ENCODE results near the gene MAVS.

The MAVS gene

GRCh38 chr20:3812259-3812681, 34.4 kb upstream of the MAVS start:
- Histone ChIP-seq H3F3A (ENCODE audit: control insufficient read depth, insufficient read depth) (no peaks in the 10 kb centered on the region), H3K9me3 (ENCODE audit: control insufficient read depth, insufficient read depth, low read length) (no peaks in the 10 kb centered on the region), H3K27ac (ENCODE audit: low read depth, low read length) (no peak overlapping the region), H3K4me1 (ENCODE audit: control insufficient read depth, low read length) (peaks cover 11% of the 10 kb centered on the region), H3K79me2 (ENCODE audit: control insufficient read depth, low read length) (no peaks in the 10 kb centered on the region), H3K36me3 (ENCODE audit: control insufficient read depth, low read length) (no peaks in the 10 kb centered on the region), H4K20me1 (ENCODE audit: control insufficient read depth, insufficient read depth, low read depth, low read length) (no peaks in the 10 kb centered on the region), H3K4me3 (ENCODE audit: low read length) (no peak overlapping the region), H3K4me2 (ENCODE audit: low read length) (no peak overlapping the region), H3K27me3 (ENCODE audit: control insufficient read depth, low read length) (no peaks in the 10 kb centered on the region; the same call in 1 of the 2 replicates), H3K9me2 (replicated peaks; ENCODE audit: control insufficient read depth, low read length) (no peaks in the 10 kb centered on the region)
- no peak for TF ChIP-seq EZH2phosphoT487 (IDR thresholded peaks at IDR 0.05; ENCODE audit: borderline replicate concordance, low read length)

- no peak overlapping the region for H3K27ac ChIP-seq (ENCODE audit: low read depth, low read length)
These were observed 33.4 kb upstream of the MAVS start for GRCh38 chr20:3812975-3813847.

GRCh38 chr20:3813848-3814581, 32.6 kb upstream of the MAVS start:
- TF ChIP-seq CTCF (IDR thresholded peaks at IDR 0.05; ENCODE audit: low read depth, low read length, poor library complexity, severe bottlenecking) (no peak), EZH2phosphoT487 (IDR thresholded peaks at IDR 0.05; ENCODE audit: borderline replicate concordance, low read length) (no peak)
- no peak overlapping the region for H3K4me3 ChIP-seq (ENCODE audit: low read length)
- no peaks in the 10 kb centered on the region for H3K79me2 ChIP-seq (ENCODE audit: control insufficient read depth, low read length)
- no peaks in the 10 kb centered on the region for H3K9me2 ChIP-seq (replicated peaks; ENCODE audit: control insufficient read depth, low read length)
- H3K4me2 ChIP-seq (ENCODE audit: low read length) = no peak overlapping the region
- H3K27me3 ChIP-seq (ENCODE audit: control insufficient read depth, low read length) = no peaks in the 10 kb centered on the region; the same call in 1 of the 2 replicates
- peaks cover 18% of the 10 kb centered on the region for H3K4me1 ChIP-seq (ENCODE audit: control insufficient read depth, low read length)
- H3K9me3 ChIP-seq (ENCODE audit: control insufficient read depth, insufficient read depth, low read length) = no peaks in the 10 kb centered on the region
- no peaks in the 10 kb centered on the region for H4K20me1 ChIP-seq (ENCODE audit: control insufficient read depth, insufficient read depth, low read depth, low read length)
- H3K27ac ChIP-seq (ENCODE audit: low read depth, low read length) = no peak overlapping the region
- no peaks in the 10 kb centered on the region for H3K36me3 ChIP-seq (ENCODE audit: control insufficient read depth, low read length)
- H3F3A ChIP-seq (ENCODE audit: control insufficient read depth, insufficient read depth) = no peaks in the 10 kb centered on the region

More at GRCh38 chr20:3812975-3813847, 33.4 kb upstream of the MAVS start:
- no peaks in the 10 kb centered on the region for H3K36me3 ChIP-seq (ENCODE audit: control insufficient read depth, low read length)
- no peaks in the 10 kb centered on the region for H4K20me1 ChIP-seq (ENCODE audit: control insufficient read depth, insufficient read depth, low read depth, low read length)
- no peaks in the 10 kb centered on the region for H3K9me3 ChIP-seq (ENCODE audit: control insufficient read depth, insufficient read depth, low read length)
- no peaks in the 10 kb centered on the region for H3K9me2 ChIP-seq (replicated peaks; ENCODE audit: control insufficient read depth, low read length)
- H3F3A ChIP-seq (ENCODE audit: control insufficient read depth, insufficient read depth) = no peaks in the 10 kb centered on the region
- H3K4me2 ChIP-seq (ENCODE audit: low read length) = no peak overlapping the region
- H3K79me2 ChIP-seq (ENCODE audit: control insufficient read depth, low read length) = no peaks in the 10 kb centered on the region
- TF ChIP-seq EZH2phosphoT487 (IDR thresholded peaks at IDR 0.05; ENCODE audit: borderline replicate concordance, low read length) (no peak), CTCF (IDR thresholded peaks at IDR 0.05; ENCODE audit: low read depth, low read length, poor library complexity, severe bottlenecking) (no peak)
- peaks cover 11% of the 10 kb centered on the region for H3K4me1 ChIP-seq (ENCODE audit: control insufficient read depth, low read length)
- H3K4me3 ChIP-seq (ENCODE audit: low read length) = no peak overlapping the region
- no peaks in the 10 kb centered on the region; the same call in 1 of the 2 replicates for H3K27me3 ChIP-seq (ENCODE audit: control insufficient read depth, low read length)
